ENCODE data around the gene ZNF462.

ZNF462 gene

GRCh38 chr9:106879439-106879882 is 16.5 kb downstream of the ZNF462 start:
- Histone ChIP-seq H3K36me3 (ENCODE audit: insufficient read depth, low read length) (no peaks in the 10 kb centered on the region), H3K9me3 (ENCODE audit: insufficient read depth, low read depth, low read length) (no peaks in the 10 kb centered on the region), H3K27me3 (ENCODE audit: insufficient read depth, low read length, poor library complexity, severe bottlenecking) (peaks cover 21% of the 10 kb centered on the region), H3K79me2 (ENCODE audit: insufficient read depth, low read length) (peaks cover 22% of the 10 kb centered on the region), H3K4me2 (ENCODE audit: low read depth, low read length, poor library complexity, severe bottlenecking) (no peak overlapping the region), H3K9me2 (replicated peaks; ENCODE audit: low read depth, low read length) (no peaks in the 10 kb centered on the region), H2AFZ (ENCODE audit: low read length) (no peak overlapping the region), H3K4me1 (ENCODE audit: insufficient read depth, low read length, poor library complexity, severe bottlenecking) (peaks cover 12% of the 10 kb centered on the region), H3K9ac (ENCODE audit: low read depth, low read length, poor library complexity, severe bottlenecking) (no peak overlapping the region), H3F3A (ENCODE audit: low read depth) (no peaks in the 10 kb centered on the region), H4K20me1 (ENCODE audit: insufficient read depth, low read length, poor library complexity, severe bottlenecking) (peaks cover 53% of the 10 kb centered on the region), H3K4me3 (ENCODE audit: low read length, poor library complexity, severe bottlenecking) (no peak overlapping the region)
- TF ChIP-seq CTCF (conservative IDR thresholded peaks at IDR 0.05; ENCODE audit: low read length) (no peak), EZH2phosphoT487 (IDR thresholded peaks at IDR 0.05; ENCODE audit: borderline replicate concordance) (no peak)

- peaks cover 26% of the 10 kb centered on the region for H3K79me2 ChIP-seq (ENCODE audit: insufficient read depth, low read length)
- no peaks in the 10 kb centered on the region for H3F3A ChIP-seq (ENCODE audit: low read depth)
- peaks cover 60% of the 10 kb centered on the region for H4K20me1 ChIP-seq (ENCODE audit: insufficient read depth, low read length, poor library complexity, severe bottlenecking)
- H3K9me3 ChIP-seq (ENCODE audit: insufficient read depth, low read depth, low read length), result no peaks in the 10 kb centered on the region
- H3K4me2 ChIP-seq (ENCODE audit: low read depth, low read length, poor library complexity, severe bottlenecking), result no peak overlapping the region
- H3K27me3 ChIP-seq (ENCODE audit: insufficient read depth, low read length, poor library complexity, severe bottlenecking), result peaks cover 21% of the 10 kb centered on the region
- H2AFZ ChIP-seq (ENCODE audit: low read length), result no peak overlapping the region
- no peak overlapping the region for H3K4me3 ChIP-seq (ENCODE audit: low read length, poor library complexity, severe bottlenecking)
- H3K9me2 ChIP-seq (replicated peaks; ENCODE audit: low read depth, low read length), result no peaks in the 10 kb centered on the region
- no peaks in the 10 kb centered on the region for H3K36me3 ChIP-seq (ENCODE audit: insufficient read depth, low read length)
- TF ChIP-seq CTCF (conservative IDR thresholded peaks at IDR 0.05; ENCODE audit: low read length), result no peak
- TF ChIP-seq EZH2phosphoT487 (IDR thresholded peaks at IDR 0.05; ENCODE audit: borderline replicate concordance), result no peak
- H3K4me1 ChIP-seq (ENCODE audit: insufficient read depth, low read length, poor library complexity, severe bottlenecking), result peaks cover 12% of the 10 kb centered on the region
- no peak overlapping the region for H3K9ac ChIP-seq (ENCODE audit: low read depth, low read length, poor library complexity, severe bottlenecking)
These were observed 17.1 kb downstream of the ZNF462 start for GRCh38 chr9:106880081-106880480.

- Histone ChIP-seq H3F3A (ENCODE audit: low read depth) (no peaks in the 10 kb centered on the region), H3K79me2 (ENCODE audit: insufficient read depth, low read length) (peaks cover 22% of the 10 kb centered on the region), H3K27me3 (ENCODE audit: insufficient read depth, low read length, poor library complexity, severe bottlenecking) (peaks cover 25% of the 10 kb centered on the region), H2AFZ (ENCODE audit: low read length) (no peak overlapping the region), H4K20me1 (ENCODE audit: insufficient read depth, low read length, poor library complexity, severe bottlenecking) (peaks cover 67% of the 10 kb centered on the region), H3K4me2 (ENCODE audit: low read depth, low read length, poor library complexity, severe bottlenecking) (no peak overlapping the region), H3K9ac (ENCODE audit: low read depth, low read length, poor library complexity, severe bottlenecking) (no peak overlapping the region), H3K4me3 (ENCODE audit: low read length, poor library complexity, severe bottlenecking) (no peak overlapping the region), H3K9me2 (replicated peaks; ENCODE audit: low read depth, low read length) (no peaks in the 10 kb centered on the region), H3K36me3 (ENCODE audit: insufficient read depth, low read length) (no peaks in the 10 kb centered on the region), H3K4me1 (ENCODE audit: insufficient read depth, low read length, poor library complexity, severe bottlenecking) (peaks cover 12% of the 10 kb centered on the region), H3K9me3 (ENCODE audit: insufficient read depth, low read depth, low read length) (no peaks in the 10 kb centered on the region)
- no peak for TF ChIP-seq EZH2phosphoT487 (IDR thresholded peaks at IDR 0.05; ENCODE audit: borderline replicate concordance)
- no peak for TF ChIP-seq CTCF (conservative IDR thresholded peaks at IDR 0.05; ENCODE audit: low read length)
These were observed 17.9 kb downstream of the ZNF462 start for GRCh38 chr9:106880863-106881262.

All from Loucy (cell line).